GM23248 (cell line): ENCODE data around the gene IL2RA. TPM values are rescaled to one million over a fixed set of nuclear protein-coding genes. Genes with fewer than 3 reads are reported as not detected.

Experiments used
- DNase-seq: peaks from one replicate; pipeline ENCODE4 v3.0.0-alpha.2; 2015
- H2AFZ ChIP-seq: fragments of 200-600 bp; sonication (generic); 2 replicates; pipeline ENCODE4 v1.6.1; 2016; ENCODE audit warnings: antibody characterized with exemption
- H3F3A ChIP-seq: fragments of 200-600 bp; sonication (generic); 2 replicates; pipeline ENCODE4 v1.6.1; 2016; ENCODE audit warnings: mild to moderate bottlenecking, antibody characterized with exemption, mixed run types; ENCODE audit not compliant: insufficient read depth
- H3K27ac ChIP-seq: fragments of 200-600 bp; sonication (generic); 2 replicates; pipeline ENCODE4 v1.5.1; 2016; ENCODE audit warnings: mild to moderate bottlenecking
- H3K27me3 ChIP-seq: fragments of 200-600 bp; sonication (generic); replicated peaks from 2 replicates; pipeline ENCODE4 v1.6.1; 2016; ENCODE audit warnings: mild to moderate bottlenecking; ENCODE audit not compliant: insufficient read depth
- H3K36me3 ChIP-seq: fragments of 200-600 bp; sonication (generic); 2 replicates; pipeline ENCODE4 v1.6.1; 2016; ENCODE audit warnings: low read depth, mild to moderate bottlenecking
- H3K4me1 ChIP-seq: fragments of 200-600 bp; sonication (generic); 2 replicates; pipeline ENCODE4 v1.6.1; 2016; ENCODE audit warnings: mild to moderate bottlenecking; ENCODE audit not compliant: insufficient read depth
- H3K4me2 ChIP-seq: fragments of 200-600 bp; sonication (generic); one replicate; pipeline ENCODE4 v1.6.1; 2016; ENCODE audit warnings: mild to moderate bottlenecking; ENCODE audit not compliant: unreplicated experiment
- H3K4me3 ChIP-seq: fragments of 200-600 bp; sonication (generic); 2 replicates; pipeline ENCODE4 v1.5.1; 2016; ENCODE audit warnings: mild to moderate bottlenecking
- H3K79me2 ChIP-seq: fragments of 200-600 bp; sonication (generic); 2 replicates; pipeline ENCODE4 v1.6.1; 2016; ENCODE audit warnings: mild to moderate bottlenecking; ENCODE audit not compliant: insufficient read depth
- H3K9ac ChIP-seq: fragments of 200-600 bp; sonication (generic); 2 replicates; pipeline ENCODE4 v1.6.1; 2016; ENCODE audit warnings: mild to moderate bottlenecking
- H3K9me2 ChIP-seq: fragments of 200-600 bp; sonication (generic); 2 replicates; pipeline ENCODE4 v1.6.1; 2016; ENCODE audit warnings: mixed run types, mild to moderate bottlenecking, moderate library complexity; ENCODE audit not compliant: insufficient read depth
- H3K9me3 ChIP-seq: fragments of 200-600 bp; sonication (generic); one replicate; pipeline ENCODE4 v1.6.1; 2017; ENCODE audit warnings: low read depth
- H4K20me1 ChIP-seq: fragments of 200-600 bp; sonication (generic); 2 replicates; pipeline ENCODE4 v1.6.0; 2016; ENCODE audit not compliant: insufficient read depth
- EZH2 ChIP-seq: fragments of 200-600 bp; sonication (generic); IDR thresholded peaks from 2 replicates; pipeline ENCODE4 v1.6.1; 2018; ENCODE audit warnings: antibody characterized with exemption, mild to moderate bottlenecking; ENCODE audit not compliant: insufficient read depth, poor library complexity, severe bottlenecking
- EZH2phosphoT487 ChIP-seq: fragments of 200-600 bp; sonication (generic); IDR thresholded peaks from 2 replicates; pipeline ENCODE4 v1.6.1; 2018; ENCODE audit warnings: antibody characterized with exemption, moderate library complexity, mild to moderate bottlenecking, low read depth; ENCODE audit not compliant: insufficient read depth
- WGBS, 2 experiments: methylation state at CpG; one replicate each; pipeline ENCODE4 v1.1.6; 2015 to 2017; ENCODE audit warnings: low lambda C conversion rate in 2 of 2, low coverage in 1 of 2; ENCODE audit errors: missing lambda C conversion rate in 2 of 2; 5-methylcytosine and 5-hydroxymethylcytosine counted together
- in situ Hi-C: fragments of 300-500 bp; cut with MboI; formaldehyde crosslinking; loops from 2 replicates; pipeline ENCODE4 v1.15.0; 2020
- polyA plus RNA-seq: library from polyadenylated mRNA; unstranded; fragments of >200 nt; fragmentation: Nextera tagmentation; extraction: Ambion mirVana; gene quantifications from 2 replicates; pipeline ENCODE4 v1.2.1, GENCODE V29; 2016
- total RNA-seq: library from RNA; depleted of rRNA; stranded (reverse); fragments of >200 nt; shearing (Covaris generic); gene quantifications from 2 replicates; pipeline ENCODE4 v1.2.3, GENCODE V29; 2014

The IL2RA gene
- total and polyA plus RNA-seq, 2 experiments from 2014 or later, result not detected

DNA sequence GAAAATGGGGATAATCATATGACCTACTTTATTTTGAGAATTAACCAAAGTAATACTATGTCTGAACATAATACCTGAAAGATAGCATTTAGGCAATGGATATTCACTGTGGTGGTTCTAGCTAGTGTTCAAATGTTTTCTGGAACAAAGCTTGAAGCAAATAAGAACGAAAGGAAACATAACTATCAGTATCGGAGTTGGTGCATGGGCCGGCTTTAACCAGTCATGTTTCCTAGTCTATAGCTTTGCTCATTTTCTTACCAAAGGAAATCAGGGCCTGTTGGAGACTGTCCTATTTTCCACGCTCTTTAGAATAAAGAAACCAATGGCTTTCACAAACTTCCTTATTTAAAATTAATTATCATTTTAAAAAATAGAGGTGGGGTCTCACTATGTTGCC lies 8.9 kb downstream of the IL2RA start:
- Histone ChIP-seq H3F3A (no peaks in the 10 kb centered on the region), H3K4me1 (no peaks in the 10 kb centered on the region), H3K36me3 (no peaks in the 10 kb centered on the region), H3K27me3 (peaks cover 24% of the 10 kb centered on the region), H3K9ac (no peak overlapping the region), H3K4me2 (no peak overlapping the region), H4K20me1 (no peaks in the 10 kb centered on the region), H3K9me2 (no peaks in the 10 kb centered on the region), H3K9me3 (no peaks in the 10 kb centered on the region), H3K79me2 (no peaks in the 10 kb centered on the region), H2AFZ (no peak overlapping the region), H3K27ac (no peak overlapping the region), H3K4me3 (no peak overlapping the region)
- in situ Hi-C loops, result no loop called here
- WGBS, 2 experiments, result 80 to 81% methylated on average over 4 of the region's 4 CpGs
- no peak for TF ChIP-seq EZH2
- no peak for TF ChIP-seq EZH2phosphoT487
- no peak for DNase-seq

DNA sequence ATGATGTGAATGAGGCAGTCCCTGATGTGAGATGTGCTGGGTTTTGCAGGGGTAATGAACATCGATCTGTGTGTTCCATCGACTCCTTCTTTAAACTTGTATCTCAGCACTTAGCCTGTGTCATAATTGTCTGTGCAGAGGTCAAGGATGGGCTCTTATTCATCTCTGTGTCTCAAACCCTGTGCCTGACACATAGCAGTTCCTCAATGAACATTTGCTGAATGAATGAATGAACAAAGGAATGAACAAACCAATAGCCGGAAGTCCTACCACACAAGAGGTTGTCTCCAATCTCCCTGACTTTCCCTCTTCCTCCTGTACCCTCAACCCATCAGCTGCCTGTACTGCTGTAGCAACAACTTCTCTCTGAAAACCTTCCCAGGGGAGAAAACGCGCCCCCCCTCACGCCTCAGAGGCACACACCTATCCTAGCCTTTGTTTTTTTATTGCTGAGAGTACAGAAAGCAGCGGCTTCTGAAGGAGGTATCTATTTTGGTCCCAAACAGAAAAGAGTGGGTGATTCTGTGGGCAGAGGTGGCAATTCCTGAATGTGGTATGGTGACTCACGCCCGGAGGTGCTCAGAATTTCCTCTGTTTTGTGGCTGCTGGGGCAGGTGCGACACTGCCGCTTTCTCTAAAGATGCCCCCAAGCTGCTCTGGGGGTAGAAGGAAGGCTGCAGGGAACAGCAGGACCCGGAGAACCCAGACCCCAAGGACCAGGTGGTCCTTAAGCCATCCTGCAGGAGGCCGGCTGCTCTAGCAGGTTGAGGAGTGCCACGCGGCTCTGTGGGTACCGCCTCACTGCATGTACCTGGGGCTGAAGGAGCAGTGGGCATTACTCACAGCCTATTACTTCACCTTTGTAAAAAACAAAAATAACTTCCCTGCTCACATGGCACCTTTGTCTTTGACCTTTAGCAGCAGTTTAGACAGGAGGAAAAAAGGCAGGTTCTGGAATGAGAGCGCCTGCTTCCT lies 9.6 kb downstream of the IL2RA start:
- Histone ChIP-seq H3K9ac (no peak overlapping the region), H3K4me3 (no peak overlapping the region), H3K4me2 (no peak overlapping the region), H3K27me3 (peaks cover 17% of the 10 kb centered on the region; the same call in 1 of the 2 replicates), H3K27ac (no peak overlapping the region), H2AFZ (no peak overlapping the region), H3K79me2 (no peaks in the 10 kb centered on the region), H3K36me3 (no peaks in the 10 kb centered on the region), H3F3A (no peaks in the 10 kb centered on the region), H3K9me3 (no peaks in the 10 kb centered on the region), H3K4me1 (no peaks in the 10 kb centered on the region), H3K9me2 (no peaks in the 10 kb centered on the region), H4K20me1 (no peaks in the 10 kb centered on the region)
- in situ Hi-C loops, result no loop called here
- no peak for TF ChIP-seq EZH2
- TF ChIP-seq EZH2phosphoT487, result no peak
- WGBS, 2 experiments, result 89 to 92% methylated on average over 17 of the region's 17 CpGs
- DNase-seq, result no peak

DNA sequence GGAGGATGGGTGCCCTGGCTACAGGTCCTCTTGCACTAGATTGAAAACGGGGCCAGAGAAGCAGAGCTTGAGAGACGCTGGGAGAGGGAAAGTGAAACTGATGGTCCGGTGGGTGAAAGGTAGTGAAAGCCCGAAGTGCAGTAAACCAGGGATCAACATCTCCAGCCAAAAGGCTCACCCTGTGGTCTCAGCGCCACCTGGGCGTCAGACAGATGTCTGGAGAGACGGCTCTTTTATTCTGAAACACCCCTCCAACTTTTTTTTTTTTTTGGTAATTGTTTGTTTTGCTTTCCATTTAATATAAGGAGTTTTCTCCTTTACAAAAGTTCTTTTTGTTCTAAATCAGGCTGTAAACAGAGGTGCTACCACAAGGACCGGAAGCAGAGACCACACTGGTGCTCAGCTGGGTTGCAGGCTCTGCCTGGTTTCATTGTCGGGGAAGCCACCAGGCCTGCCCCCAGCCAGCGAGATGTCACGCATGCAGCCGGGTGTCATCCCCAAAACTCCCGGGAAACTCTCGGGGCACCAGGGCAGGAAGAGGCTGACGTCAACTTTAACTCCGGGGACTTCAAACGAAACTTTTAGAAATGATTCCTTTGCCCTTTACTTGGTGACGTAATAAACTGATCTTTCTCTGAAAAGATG lies 11.2 kb downstream of the IL2RA start:
- Histone ChIP-seq H3K4me1 (no peaks in the 10 kb centered on the region), H3K9me2 (no peaks in the 10 kb centered on the region), H4K20me1 (no peaks in the 10 kb centered on the region), H3K27ac (peak overlapping the region; percentile 13; the same call in 1 of the 2 replicates), H3K9ac (peak overlapping the region; percentile 66), H3K27me3 (peaks cover under 1% of the 10 kb centered on the region; the same call in 1 of the 2 replicates), H3F3A (no peaks in the 10 kb centered on the region), H3K9me3 (no peaks in the 10 kb centered on the region), H3K36me3 (no peaks in the 10 kb centered on the region), H3K79me2 (no peaks in the 10 kb centered on the region), H3K4me3 (peak overlapping the region; percentile 70), H3K4me2 (peak overlapping the region; percentile 81), H2AFZ (peak overlapping the region; percentile 86)
- in situ Hi-C loops, result no loop called here
- 2% methylated on average over 18 of the region's 18 CpGs for WGBS, 2 experiments
- TF ChIP-seq EZH2phosphoT487, result no peak
- no peak for TF ChIP-seq EZH2
- peak; percentile 72 for DNase-seq

DNA sequence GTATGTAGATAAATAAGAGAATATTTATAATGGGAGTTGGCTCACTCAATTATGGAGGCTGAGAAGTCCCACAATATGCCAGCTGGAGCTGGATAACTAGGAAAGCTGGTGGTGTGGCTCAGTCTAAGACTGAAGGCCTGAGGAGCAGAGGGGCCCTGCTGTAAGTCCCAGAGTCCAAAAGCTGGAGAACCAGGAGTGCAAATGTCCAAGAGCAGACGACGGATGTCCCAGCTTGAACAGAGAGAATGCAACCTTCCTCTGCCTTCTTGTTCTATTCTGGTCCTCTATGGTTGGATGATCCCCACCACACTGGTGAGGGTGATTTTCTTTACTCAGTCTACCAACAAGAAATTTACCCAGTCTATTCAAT lies 13.2 kb downstream of the IL2RA start:
- Histone ChIP-seq H3K27ac (no peak overlapping the region), H3K4me3 (no peak overlapping the region), H3K9me3 (no peaks in the 10 kb centered on the region), H3K4me2 (no peak overlapping the region), H3K9ac (no peak overlapping the region), H4K20me1 (no peaks in the 10 kb centered on the region), H3K4me1 (no peaks in the 10 kb centered on the region), H3K36me3 (no peaks in the 10 kb centered on the region), H3F3A (no peaks in the 10 kb centered on the region), H2AFZ (no peak overlapping the region), H3K79me2 (no peaks in the 10 kb centered on the region), H3K27me3 (no peaks in the 10 kb centered on the region; the same call in 1 of the 2 replicates), H3K9me2 (no peaks in the 10 kb centered on the region)
- in situ Hi-C loops, result no loop called here
- DNase-seq, result no peak
- WGBS, 2 experiments, result 91 to 94% methylated on average over 2 of the region's 2 CpGs
- no peak for TF ChIP-seq EZH2
- no peak for TF ChIP-seq EZH2phosphoT487
